Measurements from ENCODE around the gene FARS2. TPM values are rescaled to one million over a fixed set of nuclear protein-coding genes. Genes with fewer than 3 reads are reported as not detected.

The FARS2 gene
- polyA plus RNA-seq, 1 experiment: 17.9 TPM

GRCh38 chr6:5726976-5727718, 465.8 kb downstream of the FARS2 start:
- DNase-seq (ENCODE audit: low read depth): no peak
- CTCF ChIA-PET: no interaction called here
- no peaks in the 10 kb centered on the region for H3K36me3 ChIP-seq (ENCODE audit: control insufficient read depth, insufficient read depth, low read length)
- no peak overlapping the region for H3K4me3 ChIP-seq (ENCODE audit: low read depth, low read length)
- POLR2A ChIA-PET: no interaction called here
- TF ChIP-seq CTCF (IDR thresholded peaks at IDR 0.05; ENCODE audit: insufficient read depth, low read depth, low read length): no peak
- no peaks in the 10 kb centered on the region for H3K27me3 ChIP-seq (ENCODE audit: control insufficient read depth, insufficient read depth, low read length)

GRCh38 chr6:5728351-5729079, 467.2 kb downstream of the FARS2 start:
- no peak for DNase-seq (ENCODE audit: low read depth)
- Histone ChIP-seq H3K36me3 (ENCODE audit: control insufficient read depth, insufficient read depth, low read length) (no peaks in the 10 kb centered on the region), H3K27me3 (ENCODE audit: control insufficient read depth, insufficient read depth, low read length) (no peaks in the 10 kb centered on the region), H3K4me3 (ENCODE audit: low read depth, low read length) (no peak overlapping the region)
- CTCF ChIA-PET: no interaction called here
- no peak for TF ChIP-seq CTCF (IDR thresholded peaks at IDR 0.05; ENCODE audit: insufficient read depth, low read depth, low read length)
- POLR2A ChIA-PET: no interaction called here

- Histone ChIP-seq H3K36me3 (ENCODE audit: control insufficient read depth, insufficient read depth, low read length) (no peaks in the 10 kb centered on the region), H3K27me3 (ENCODE audit: control insufficient read depth, insufficient read depth, low read length) (no peaks in the 10 kb centered on the region), H3K4me3 (ENCODE audit: low read depth, low read length) (no peak overlapping the region)
- ChIA-PET CTCF (no interaction called here), POLR2A (no interaction called here)
- TF ChIP-seq CTCF (IDR thresholded peaks at IDR 0.05; ENCODE audit: insufficient read depth, low read depth, low read length): no peak
- DNase-seq (ENCODE audit: low read depth): no peak
Observed at GRCh38 chr6:5729080-5729434, 467.7 kb downstream of the FARS2 start.

- no peak for DNase-seq (ENCODE audit: low read depth)
- Histone ChIP-seq H3K4me3 (ENCODE audit: low read depth, low read length) (no peak overlapping the region), H3K36me3 (ENCODE audit: control insufficient read depth, insufficient read depth, low read length) (no peaks in the 10 kb centered on the region), H3K27me3 (ENCODE audit: control insufficient read depth, insufficient read depth, low read length) (no peaks in the 10 kb centered on the region)
- CTCF ChIA-PET: no interaction called here
- POLR2A ChIA-PET: no interaction called here
- no peak for TF ChIP-seq CTCF (IDR thresholded peaks at IDR 0.05; ENCODE audit: insufficient read depth, low read depth, low read length)
Observed at GRCh38 chr6:5729813-5730517, 468.7 kb downstream of the FARS2 start.

GRCh38 chr6:5730585-5731263, 469.4 kb downstream of the FARS2 start:
- H3K4me3 ChIP-seq (ENCODE audit: low read depth, low read length): no peak overlapping the region
- no peaks in the 10 kb centered on the region for H3K36me3 ChIP-seq (ENCODE audit: control insufficient read depth, insufficient read depth, low read length)
- POLR2A ChIA-PET: no interaction called here
- no peak for TF ChIP-seq CTCF (IDR thresholded peaks at IDR 0.05; ENCODE audit: insufficient read depth, low read depth, low read length)
- CTCF ChIA-PET: interaction anchor here (0.7 kb wide), 1 partner anchor 97 kb away, joined by 3 read pairs; no protein-coding TSS in a partner anchor
- H3K27me3 ChIP-seq (ENCODE audit: control insufficient read depth, insufficient read depth, low read length): no peaks in the 10 kb centered on the region
- no peak for DNase-seq (ENCODE audit: low read depth)
